ENCODE results near the gene PRKAG2. TPM values are rescaled to one million over a fixed set of nuclear protein-coding genes. Genes with fewer than 3 reads are reported as not detected.

The PRKAG2 gene
- total and polyA plus RNA-seq, 2 of the 8 experiments (the other 6 are each of a cell fraction or from before 2014, with no cell fraction given), result 7.5 to 18.1 TPM

DNA sequence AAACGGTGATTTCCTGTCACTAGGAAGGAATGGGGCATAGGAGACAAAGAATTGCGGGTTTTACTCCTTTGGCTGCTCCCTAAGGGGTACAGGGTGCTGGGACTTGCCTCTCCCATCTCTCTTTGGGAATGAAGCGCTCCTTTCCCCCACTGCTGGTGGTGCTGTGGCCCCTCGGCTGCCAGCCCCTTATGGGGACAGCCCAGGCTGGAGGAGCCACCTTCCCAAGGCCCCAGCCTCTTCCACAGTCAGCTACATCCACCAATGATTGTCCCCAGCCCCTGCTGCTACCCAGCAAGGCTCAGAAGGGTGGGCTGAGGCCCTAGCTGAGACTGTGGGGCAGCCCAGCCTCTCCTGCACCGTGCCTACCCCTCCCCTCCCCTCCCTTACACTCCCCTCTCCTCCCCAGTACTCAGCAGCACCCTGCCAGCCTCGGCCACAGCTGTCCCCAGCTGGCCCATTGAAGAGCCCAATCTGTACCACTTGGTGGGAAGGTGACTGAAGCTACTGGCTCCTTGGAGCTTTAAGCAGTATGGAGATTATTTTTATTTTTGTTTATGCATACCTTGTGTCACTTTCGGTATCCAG, 19.0 kb downstream of the PRKAG2 start:
- Histone ChIP-seq H3K9ac (replicated peaks in 1 of 4; ENCODE audit: extremely low read depth in 1 of 4, low read depth in 3 of 4, low read length in 3 of 4) (no peak overlapping the region), H2BK15ac (ENCODE audit: low read length) (no peak overlapping the region), H3K4me2 (ENCODE audit: insufficient read depth in 1 of 2, low read depth in 2 of 2, low read length in 2 of 2) (no peak overlapping the region), H3K14ac (ENCODE audit: insufficient read length) (no peak overlapping the region), H3K9me3 (ENCODE audit: insufficient read depth in 2 of 2, low read depth in 1 of 2, low read length in 1 of 2) (no peaks in the 10 kb centered on the region), H3K79me2 (ENCODE audit: control insufficient read depth in 1 of 2, insufficient read depth in 2 of 2, low read length in 2 of 2) (no peaks in the 10 kb centered on the region), H4K5ac (ENCODE audit: insufficient read length, low read depth, low read length) (no peak overlapping the region), H3K79me1 (ENCODE audit: low read depth, low read length) (no peaks in the 10 kb centered on the region), H4K91ac (replicated peaks; ENCODE audit: insufficient read length, low read length) (no peak overlapping the region), H2AK5ac (ENCODE audit: low read depth, low read length) (no peak overlapping the region), H4K20me1 (replicated peaks in 1 of 2; ENCODE audit: control insufficient read depth in 1 of 2, insufficient read depth in 2 of 2, low read length in 2 of 2) (peaks cover 0 to 3% of the 10 kb centered on the region in 2 experiments), H2BK5ac (ENCODE audit: low read depth, low read length) (no peak overlapping the region; the same call in 1 of the 2 replicates), H3K36me3 (ENCODE audit: control insufficient read depth in 2 of 4, insufficient read depth in 4 of 4, low read length in 3 of 4) (no peaks in the 10 kb centered on the region), H2BK12ac (ENCODE audit: low read depth, low read length) (no peak overlapping the region), H3K23ac (ENCODE audit: insufficient read length) (no peak overlapping the region), H3K23me2 (ENCODE audit: low read depth, low read length) (peaks cover 7% of the 10 kb centered on the region; the same call in 1 of the 2 replicates), H2BK120ac (replicated peaks; ENCODE audit: low read depth, low read length) (no peak overlapping the region), H3K18ac (ENCODE audit: extremely low read depth, low read length) (no peak overlapping the region), H3K4me3 (ENCODE audit: extremely low read depth in 1 of 4, insufficient read depth in 2 of 4, low read depth in 3 of 4, low read length in 4 of 4) (no peak overlapping the region), H3K27me3 (replicated peaks in 1 of 4; ENCODE audit: control insufficient read depth in 3 of 4, extremely low read depth in 1 of 4, insufficient read depth in 3 of 4, low read length in 3 of 4) (no peaks in the 10 kb centered on the region), H3K4ac (replicated peaks; ENCODE audit: insufficient read length, low read depth, low read length) (no peak overlapping the region), H3K27ac (ENCODE audit: low read depth, low read length) (no peak overlapping the region), H3K4me1 (replicated peaks in 1 of 4; ENCODE audit: control insufficient read depth in 3 of 4, insufficient read depth in 4 of 4, low read length in 3 of 4) (no peaks in the 10 kb centered on the region; a peak in 1 of 7 replicates), H2AFZ (ENCODE audit: low read length) (no peak overlapping the region), H2BK20ac (ENCODE audit: low read length) (no peak overlapping the region), H4K8ac (ENCODE audit: extremely low read depth, insufficient read depth, low read length) (peak overlapping the region; percentile 38; the same call in 1 of the 2 replicates), H3K56ac (replicated peaks; ENCODE audit: insufficient read length, low read depth, low read length) (no peak overlapping the region)
- CTCF ChIA-PET (ENCODE audit: partially characterized antibody), result no interaction called here
- TF ChIP-seq POLR2A (IDR thresholded peaks at IDR 0.05; ENCODE audit: control extremely low read depth in 1 of 2, low read depth in 2 of 2, low read length in 2 of 2), result no peak
- TF ChIP-seq SIX5 (IDR thresholded peaks at IDR 0.05; ENCODE audit: low read depth, low read length), result no peak
- TF ChIP-seq MAFK (IDR thresholded peaks at IDR 0.05; ENCODE audit: low read depth, low read length), result no peak
- no peak for TF ChIP-seq SP2 (IDR thresholded peaks at IDR 0.05; ENCODE audit: low read length)
- no peak for TF ChIP-seq KDM5A (IDR thresholded peaks at IDR 0.05; ENCODE audit: low read length)
- TF ChIP-seq HDAC6 (IDR thresholded peaks at IDR 0.05; ENCODE audit: low read depth, low read length), result no peak
- FAIRE-seq (no peak), DNase-seq (ENCODE audit: low read depth in 1 of 2, low spot score in 2 of 2) (no peak)
- POLR2A ChIA-PET (ENCODE audit: partially characterized antibody), result no interaction called here
- 87% methylated on average over 5 of the region's 7 CpGs; no CpG with 5 or more reads in 1 of the 2 experiments for WGBS, 2 experiments (ENCODE audit: extremely low coverage in 1 of 2, insufficient coverage in 1 of 2, insufficient read length in 1 of 2, insufficient replicate concordance in 2 of 2, low coverage in 1 of 2, low lambda C conversion rate in 2 of 2, missing lambda C conversion rate in 1 of 2)

All from H1 (cell line).